ENCODE results near the gene TMEM168.
"Not testable (repeated sequence)": the region's sequence is repeated elsewhere in the genome, so short reads cannot be mapped to it uniquely, and the experiment has no call there.

Gene TMEM168

DNA sequence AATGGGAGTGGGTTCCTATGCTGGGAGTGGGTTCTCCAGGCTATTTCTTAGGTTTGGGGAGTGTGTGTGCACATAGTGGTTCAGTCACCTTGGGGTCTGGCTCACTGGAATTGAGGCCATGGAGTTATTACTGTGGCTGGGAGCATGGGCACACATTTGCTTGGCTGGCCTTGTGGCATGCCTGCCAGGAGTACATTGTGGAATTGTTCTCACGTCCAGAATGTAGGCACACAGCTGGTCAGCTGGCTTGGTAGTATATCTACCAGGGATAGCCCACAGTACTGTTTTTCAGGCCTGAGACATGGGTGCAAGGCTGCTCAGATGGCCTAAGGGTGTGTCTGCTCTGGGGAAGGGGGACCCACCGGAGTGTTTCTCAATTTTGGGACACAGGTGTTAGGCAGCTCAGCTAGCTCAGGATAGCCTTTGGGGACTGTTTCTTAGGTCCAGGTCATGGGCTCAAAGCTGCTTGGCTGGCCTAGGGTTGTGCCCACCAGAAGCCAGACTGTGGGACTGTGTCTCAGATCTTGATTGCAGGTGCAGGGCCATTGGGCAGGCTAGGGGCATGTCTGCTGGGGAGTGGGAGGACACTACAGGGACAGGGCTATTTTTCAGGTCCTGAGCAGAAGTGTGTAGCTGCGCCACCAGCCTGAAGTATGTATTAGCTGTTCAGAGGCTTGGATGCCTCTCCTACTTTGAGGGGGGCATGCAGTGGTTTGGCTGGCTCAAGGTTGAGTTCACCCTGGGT, 50.6 kb downstream of the TMEM168 start:
- no peaks in the 10 kb centered on the region for H4K20me1 ChIP-seq (ENCODE audit: insufficient read depth, low read length)
- H3K36me3 ChIP-seq (ENCODE audit: insufficient read depth, low read length), result no peaks in the 10 kb centered on the region
- ATAC-seq (ENCODE audit: insufficient read depth, low read depth) (no peak), DNase-seq (no peak)
- no peak for TF ChIP-seq CTCF (IDR thresholded peaks at IDR 0.05; ENCODE audit: borderline replicate concordance, extremely low read depth, low read length, poor library complexity, severe bottlenecking)
- no peak overlapping the region for H3K4me2 ChIP-seq (ENCODE audit: insufficient read depth, low read length)
- peaks cover 9% of the 10 kb centered on the region for H3K9me3 ChIP-seq (ENCODE audit: insufficient read depth, low read length, severe bottlenecking)
- no peaks in the 10 kb centered on the region for H3K79me2 ChIP-seq (ENCODE audit: insufficient read depth, low read length)
- H3K4me3 ChIP-seq (ENCODE audit: low read depth in 1 of 2, low read length in 2 of 2), result no peak overlapping the region
- H2AFZ ChIP-seq (ENCODE audit: low read depth, low read length), result no peak overlapping the region
- H3K9ac ChIP-seq (ENCODE audit: low read depth, low read length), result no peak overlapping the region
- no peaks in the 10 kb centered on the region for H3K4me1 ChIP-seq (ENCODE audit: insufficient read depth, low read length)
- H3K27me3 ChIP-seq (ENCODE audit: insufficient read depth, low read length, poor library complexity), result peaks cover 7% of the 10 kb centered on the region
- no peak overlapping the region for H3K27ac ChIP-seq (ENCODE audit: low read length)

DNA sequence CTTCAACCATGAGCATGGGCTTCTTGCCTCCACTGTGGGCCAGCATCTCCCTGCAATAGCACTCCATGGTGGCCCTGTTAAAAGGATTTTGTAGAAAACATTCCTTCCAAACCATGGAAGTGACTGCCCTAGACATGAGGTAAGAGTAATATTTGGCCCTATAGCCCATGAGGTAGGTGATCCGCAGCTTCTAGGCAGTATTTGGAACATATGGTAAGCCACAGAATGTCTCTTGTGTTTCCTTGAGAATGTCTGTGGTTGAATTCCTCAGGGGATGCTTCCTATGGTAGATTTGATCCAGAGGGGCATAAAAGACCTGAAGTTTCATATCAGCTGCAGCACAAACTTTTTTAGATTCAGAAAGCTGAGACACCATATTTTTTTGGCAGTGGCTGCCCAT, 54.9 kb downstream of the TMEM168 start:
- no peak for ATAC-seq (ENCODE audit: insufficient read depth, low read depth)

GRCh38 chr7:112731324-112731723, 58.9 kb downstream of the TMEM168 start:
- H3K4me2 ChIP-seq (ENCODE audit: insufficient read depth, low read length); ATAC-seq (ENCODE audit: insufficient read depth, low read depth): not testable (repeated sequence)

More for the DNA sequence above, 54.9 kb downstream of the TMEM168 start:
- DNase-seq, result no peak
- H3K9ac ChIP-seq (ENCODE audit: low read depth, low read length), result no peak overlapping the region
- no peak overlapping the region for H3K4me2 ChIP-seq (ENCODE audit: insufficient read depth, low read length)
- H4K20me1 ChIP-seq (ENCODE audit: insufficient read depth, low read length), result no peaks in the 10 kb centered on the region
- no peaks in the 10 kb centered on the region for H3K27me3 ChIP-seq (ENCODE audit: insufficient read depth, low read length, poor library complexity)
- H3K4me1 ChIP-seq (ENCODE audit: insufficient read depth, low read length), result no peaks in the 10 kb centered on the region
- H3K4me3 ChIP-seq (ENCODE audit: low read depth in 1 of 2, low read length in 2 of 2), result no peak overlapping the region
- H2AFZ ChIP-seq (ENCODE audit: low read depth, low read length), result no peak overlapping the region
- no peaks in the 10 kb centered on the region for H3K36me3 ChIP-seq (ENCODE audit: insufficient read depth, low read length)
- H3K9me3 ChIP-seq (ENCODE audit: insufficient read depth, low read length, severe bottlenecking), result peaks cover 9% of the 10 kb centered on the region
- H3K27ac ChIP-seq (ENCODE audit: low read length), result no peak overlapping the region
- TF ChIP-seq CTCF (IDR thresholded peaks at IDR 0.05; ENCODE audit: borderline replicate concordance, extremely low read depth, low read length, poor library complexity, severe bottlenecking) (no peak), EZH2 (IDR thresholded peaks at IDR 0.05; ENCODE audit: borderline replicate concordance, low read depth, low read length, severe bottlenecking) (no peak)
- H3K79me2 ChIP-seq (ENCODE audit: insufficient read depth, low read length), result no peaks in the 10 kb centered on the region

DNA sequence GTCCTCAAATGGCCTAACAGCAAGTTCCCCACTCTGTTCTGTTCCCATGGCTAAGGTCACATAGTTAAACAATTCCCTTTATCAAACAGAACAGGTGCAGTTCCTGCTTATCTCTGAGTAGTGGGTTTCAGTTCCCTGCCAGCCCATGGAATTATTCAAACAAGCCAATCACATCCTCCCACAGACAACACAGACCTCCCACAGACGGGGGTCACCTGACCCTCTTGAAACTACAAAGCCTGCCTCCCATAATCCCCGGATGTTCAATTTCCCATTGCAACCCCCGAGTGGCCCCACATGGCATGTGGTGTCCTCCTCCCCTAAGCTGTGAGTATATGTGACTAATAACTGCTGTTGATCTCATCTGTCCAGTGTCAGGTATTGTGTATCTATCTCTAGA, 64.1 kb downstream of the TMEM168 start:
- H3K4me2 ChIP-seq (ENCODE audit: insufficient read depth, low read length), result no peak overlapping the region
- H3K27ac ChIP-seq (ENCODE audit: low read length), result no peak overlapping the region
- H3K27me3 ChIP-seq (ENCODE audit: insufficient read depth, low read length, poor library complexity), result no peaks in the 10 kb centered on the region
- no peaks in the 10 kb centered on the region for H3K36me3 ChIP-seq (ENCODE audit: insufficient read depth, low read length)
- H3K79me2 ChIP-seq (ENCODE audit: insufficient read depth, low read length), result no peaks in the 10 kb centered on the region
- H4K20me1 ChIP-seq (ENCODE audit: insufficient read depth, low read length), result no peaks in the 10 kb centered on the region
- no peaks in the 10 kb centered on the region for H3K4me1 ChIP-seq (ENCODE audit: insufficient read depth, low read length)
- no peak overlapping the region for H3K4me3 ChIP-seq (ENCODE audit: low read depth in 1 of 2, low read length in 2 of 2)
- ATAC-seq (ENCODE audit: insufficient read depth, low read depth) (no peak), DNase-seq (no peak)
- H3K9me3 ChIP-seq (ENCODE audit: insufficient read depth, low read length, severe bottlenecking), result no peaks in the 10 kb centered on the region
- TF ChIP-seq CTCF (IDR thresholded peaks at IDR 0.05; ENCODE audit: borderline replicate concordance, extremely low read depth, low read length, poor library complexity, severe bottlenecking) (no peak), EZH2 (IDR thresholded peaks at IDR 0.05; ENCODE audit: borderline replicate concordance, low read depth, low read length, severe bottlenecking) (no peak)
- H3K9ac ChIP-seq (ENCODE audit: low read depth, low read length), result no peak overlapping the region
- H2AFZ ChIP-seq (ENCODE audit: low read depth, low read length), result no peak overlapping the region

More at GRCh38 chr7:112731324-112731723, 58.9 kb downstream of the TMEM168 start:
- H3K9ac ChIP-seq (ENCODE audit: low read depth, low read length); H3K9me3 ChIP-seq (ENCODE audit: insufficient read depth, low read length, severe bottlenecking); H4K20me1 ChIP-seq (ENCODE audit: insufficient read depth, low read length); H3K36me3 ChIP-seq (ENCODE audit: insufficient read depth, low read length); H3K4me1 ChIP-seq (ENCODE audit: insufficient read depth, low read length); H3K4me3 ChIP-seq (ENCODE audit: low read depth in 1 of 2, low read length in 2 of 2); H2AFZ ChIP-seq (ENCODE audit: low read depth, low read length); H3K27ac ChIP-seq (ENCODE audit: low read length); H3K79me2 ChIP-seq (ENCODE audit: insufficient read depth, low read length); DNase-seq; H3K27me3 ChIP-seq (ENCODE audit: insufficient read depth, low read length, poor library complexity): not testable (repeated sequence)

Data from DND-41 (cell line).